Measurements from ENCODE around the gene GFOD1. TPM values are rescaled to one million over a fixed set of nuclear protein-coding genes. Genes with fewer than 3 reads are reported as not detected.
"Not testable (repeated sequence)": the region's sequence is repeated elsewhere in the genome, so short reads cannot be mapped to it uniquely, and the experiment has no call there.

GFOD1 gene
- total and polyA plus RNA-seq, 5 donors, result 30.3 to 81.7 (median 54.0) TPM

DNA sequence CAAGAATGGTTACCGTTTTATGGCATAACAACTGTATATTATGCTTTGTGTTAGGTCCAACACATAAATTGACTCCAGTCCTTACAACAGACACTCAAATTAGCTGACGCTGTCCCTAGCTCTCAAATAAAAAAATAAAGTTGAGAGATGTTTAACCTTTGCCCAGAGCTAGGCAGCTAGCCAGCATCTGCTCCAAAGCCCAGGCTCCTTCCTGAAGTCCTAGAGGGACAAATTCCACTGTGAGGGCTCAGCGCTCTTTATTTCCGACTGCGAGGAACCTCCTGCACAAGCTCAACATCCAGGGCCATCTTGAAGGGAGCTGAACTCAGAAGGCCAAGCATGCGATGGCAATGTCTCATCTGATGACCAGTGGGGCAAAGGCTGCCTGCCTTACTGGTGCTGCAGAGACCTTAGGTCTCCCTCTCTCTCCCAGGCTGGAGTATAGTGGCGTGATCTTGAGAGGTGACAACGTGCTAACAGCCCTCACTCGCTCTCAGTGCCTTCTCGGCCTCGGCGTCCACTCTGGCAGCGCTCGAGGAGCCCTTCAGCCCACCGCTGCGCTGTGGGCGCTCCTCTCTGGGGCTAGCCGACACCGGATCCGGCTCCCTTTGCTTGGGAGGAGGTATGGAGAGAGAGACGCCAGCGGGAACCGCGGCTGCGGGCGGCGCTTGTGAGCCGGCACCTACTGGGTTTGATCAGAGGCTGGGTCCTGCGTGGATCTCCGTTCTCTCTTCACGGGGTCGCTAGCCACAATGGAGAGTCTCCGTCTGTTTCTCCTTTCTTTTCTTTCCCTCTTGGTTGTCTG lies 24.7 kb upstream of the GFOD1 start:
- H3K27me3 ChIP-seq (ENCODE audit: control insufficient read depth, insufficient read depth), result no peaks in the 10 kb centered on the region
- DNase-seq (peak in 2 of 3 donors; percentile 52 to 72), ATAC-seq (peak; percentile 49 to 55)
- peaks cover 1% of the 10 kb centered on the region for H3K4me1 ChIP-seq (ENCODE audit: control insufficient read depth, insufficient read depth, low read length)
- no peaks in the 10 kb centered on the region for H3K9me3 ChIP-seq (ENCODE audit: control insufficient read depth, low read length)
- WGBS, result 70% methylated on average over 33 of the region's 33 CpGs
- no peak overlapping the region for H3K4me3 ChIP-seq (ENCODE audit: low read length)
- intact Hi-C loops (cut with DNase I), result no loop called here
- peak overlapping the region; percentile 11 for H3K27ac ChIP-seq (ENCODE audit: low read length)

DNA sequence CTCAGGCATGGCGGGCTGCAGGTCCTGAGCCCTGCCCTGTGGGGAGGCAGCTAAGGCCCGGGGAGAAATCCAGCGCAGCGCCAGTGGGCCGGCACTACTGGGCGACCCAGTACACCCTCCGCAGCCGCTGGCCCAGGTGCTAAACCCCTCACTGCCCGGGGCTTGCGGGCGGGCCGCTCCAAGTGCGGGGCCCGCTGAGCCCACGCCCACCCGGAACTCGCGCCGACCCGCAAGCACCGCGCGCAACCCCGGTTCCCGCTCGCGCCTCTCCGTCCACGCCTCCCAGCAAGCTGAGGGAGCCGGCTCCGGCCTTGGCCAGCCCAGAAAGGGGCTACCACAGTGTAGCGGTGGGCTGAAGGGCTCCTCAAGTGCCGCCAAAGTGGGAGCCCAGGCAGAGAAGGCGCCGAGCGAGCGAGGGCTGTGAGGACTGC lies 23.8 kb upstream of the GFOD1 start:
- peak in 1 of 3 donors; percentile 57 for DNase-seq
- H3K27me3 ChIP-seq (ENCODE audit: control insufficient read depth, insufficient read depth); H3K4me3 ChIP-seq (ENCODE audit: low read length); H3K9me3 ChIP-seq (ENCODE audit: control insufficient read depth, low read length); intact Hi-C loops (cut with DNase I); ATAC-seq; H3K4me1 ChIP-seq (ENCODE audit: control insufficient read depth, insufficient read depth, low read length): not testable (repeated sequence)
- H3K27ac ChIP-seq (ENCODE audit: low read length), result peak overlapping the region; percentile 24
- 85% methylated on average over 37 of the region's 37 CpGs for WGBS

DNA sequence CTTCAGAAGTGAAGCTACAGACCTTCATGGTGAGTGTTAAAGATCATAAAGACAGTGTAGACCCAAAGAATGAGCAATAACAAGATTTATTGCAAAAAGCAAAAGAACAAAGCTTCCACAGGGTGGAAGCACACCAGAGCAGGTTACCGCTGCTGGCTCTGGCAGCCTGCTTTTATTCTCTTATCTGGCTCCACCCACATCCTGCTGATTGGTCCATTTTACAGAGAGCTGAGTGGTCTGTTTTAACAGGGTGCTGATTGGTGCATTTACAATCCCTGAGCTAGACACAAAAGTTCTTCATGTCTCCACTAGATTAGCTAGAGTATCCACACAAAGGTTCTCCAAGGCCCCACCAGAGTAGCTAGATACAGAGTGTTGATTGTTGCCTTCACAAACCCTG lies 23.0 kb upstream of the GFOD1 start:
- H3K27ac ChIP-seq (ENCODE audit: low read length); H3K4me3 ChIP-seq (ENCODE audit: low read length); ATAC-seq; H3K27me3 ChIP-seq (ENCODE audit: control insufficient read depth, insufficient read depth); intact Hi-C loops (cut with DNase I); H3K4me1 ChIP-seq (ENCODE audit: control insufficient read depth, insufficient read depth, low read length); H3K9me3 ChIP-seq (ENCODE audit: control insufficient read depth, low read length); DNase-seq: not testable (repeated sequence)
- 90% methylated on average over 1 of the region's 1 CpG for WGBS

DNA sequence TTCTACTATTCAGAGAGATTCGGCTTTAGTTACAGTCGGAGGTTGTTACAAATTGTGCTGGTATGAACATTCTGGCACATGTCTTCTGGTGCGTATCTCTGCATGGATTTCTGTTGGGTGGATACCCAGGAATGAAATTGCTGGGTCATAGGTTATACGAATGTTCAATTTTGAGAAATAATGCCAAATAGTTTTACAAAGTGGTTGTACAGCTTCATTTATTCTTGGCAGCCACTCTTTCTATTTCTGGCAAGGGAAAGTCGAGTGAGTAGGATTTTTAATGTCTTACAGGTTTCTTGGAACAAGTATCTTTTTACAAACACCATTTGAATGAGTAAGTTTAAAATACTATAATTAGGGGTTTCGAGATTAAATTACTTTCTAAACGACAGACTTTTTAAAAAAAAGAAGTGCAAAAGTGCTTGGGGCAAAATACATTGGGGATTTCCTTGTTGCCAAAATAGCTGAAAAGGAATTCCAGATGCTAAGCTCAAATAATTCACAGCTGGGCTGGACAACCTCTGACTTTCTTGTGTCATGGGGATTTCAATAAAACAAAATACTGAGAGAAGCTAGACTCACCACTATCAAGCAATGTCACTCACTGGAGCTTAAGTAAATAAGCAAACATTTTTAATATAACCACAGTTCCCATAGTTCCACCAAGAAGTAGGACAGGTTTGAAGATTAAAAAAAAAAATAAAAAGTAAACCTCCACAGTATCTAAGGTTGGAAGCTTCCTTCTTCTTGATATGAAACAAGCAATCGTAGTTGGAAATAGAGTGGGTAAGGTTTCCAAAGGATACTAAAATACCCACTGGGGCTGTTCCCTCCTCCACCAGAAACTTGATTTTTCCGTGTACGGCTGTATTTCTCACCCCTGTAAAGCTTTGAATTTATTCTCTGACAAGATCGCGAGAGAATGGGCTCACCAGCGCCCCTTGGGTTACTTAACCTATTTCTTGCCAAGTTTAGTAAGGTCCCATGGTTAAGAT lies 21.6 kb upstream of the GFOD1 start:
- no peaks in the 10 kb centered on the region for H3K27me3 ChIP-seq (ENCODE audit: control insufficient read depth, insufficient read depth)
- DNase-seq (no peak), ATAC-seq (no peak)
- 44% methylated on average over 13 of the region's 13 CpGs for WGBS
- no peak overlapping the region for H3K27ac ChIP-seq (ENCODE audit: low read length)
- peaks cover 5% of the 10 kb centered on the region for H3K4me1 ChIP-seq (ENCODE audit: control insufficient read depth, insufficient read depth, low read length)
- no peak overlapping the region for H3K4me3 ChIP-seq (ENCODE audit: low read length)
- no peaks in the 10 kb centered on the region for H3K9me3 ChIP-seq (ENCODE audit: control insufficient read depth, low read length)
- intact Hi-C loops (cut with DNase I), result no loop called here

DNA sequence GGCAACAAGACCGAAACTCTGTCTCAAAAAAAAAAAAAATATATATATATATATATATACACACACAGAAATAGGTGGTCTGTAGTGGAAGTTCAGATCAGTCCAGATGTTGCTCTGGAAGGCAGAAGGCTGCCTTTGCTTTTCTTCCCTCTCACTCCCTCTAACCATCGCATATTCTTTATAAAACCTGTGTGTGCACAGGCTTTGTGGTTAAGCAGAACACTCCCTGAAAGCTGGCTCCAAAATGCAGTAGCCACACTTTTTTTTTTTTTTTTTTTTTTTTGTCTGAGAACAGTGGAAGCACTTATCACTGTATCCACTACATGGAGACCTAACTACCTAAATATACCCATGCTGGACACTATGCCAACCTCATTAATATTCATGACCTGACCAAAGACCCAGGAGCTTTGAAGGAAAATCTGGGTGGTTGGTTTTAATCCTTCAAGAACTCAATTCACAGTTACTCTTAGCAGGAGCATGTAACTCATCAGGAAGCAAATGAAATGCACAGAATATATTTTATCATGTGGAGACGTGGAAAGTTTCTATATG lies 20.0 kb upstream of the GFOD1 start:
- no peak for DNase-seq
- Histone ChIP-seq H3K27me3 (ENCODE audit: control insufficient read depth, insufficient read depth) (no peaks in the 10 kb centered on the region), H3K27ac (ENCODE audit: low read length) (no peak overlapping the region), H3K9me3 (ENCODE audit: control insufficient read depth, low read length) (no peaks in the 10 kb centered on the region), H3K4me3 (ENCODE audit: low read length) (no peak overlapping the region), H3K4me1 (ENCODE audit: control insufficient read depth, insufficient read depth, low read length) (peaks cover 5% of the 10 kb centered on the region)
- ATAC-seq, result peak in 1 of 2 donors; percentile 38
- intact Hi-C loops (cut with DNase I), result no loop called here
- WGBS, result 65% methylated on average over 3 of the region's 3 CpGs

DNA sequence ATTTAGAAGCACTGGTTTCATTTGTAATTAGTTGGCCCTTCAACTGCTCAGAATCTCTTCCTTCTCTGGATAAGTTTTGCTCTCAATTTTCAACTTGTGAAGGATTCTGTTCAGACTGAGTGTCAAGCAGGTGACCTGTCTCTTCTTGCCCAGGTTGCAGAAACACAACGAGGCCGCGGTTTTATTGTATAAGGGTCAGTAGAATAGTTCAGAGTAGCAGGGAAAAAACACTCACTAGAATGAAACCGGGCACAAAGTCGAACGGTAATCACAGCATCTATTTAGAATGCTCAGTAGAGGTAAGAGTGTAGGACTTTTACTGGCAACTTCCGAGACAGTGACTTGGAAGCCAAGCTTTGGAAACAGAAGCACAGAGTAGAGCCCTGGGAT lies 17.9 kb upstream of the GFOD1 start:
- ATAC-seq (no peak), DNase-seq (no peak)
- Histone ChIP-seq H3K27ac (ENCODE audit: low read length) (no peak overlapping the region), H3K4me1 (ENCODE audit: control insufficient read depth, insufficient read depth, low read length) (peaks cover 3% of the 10 kb centered on the region), H3K9me3 (ENCODE audit: control insufficient read depth, low read length) (no peaks in the 10 kb centered on the region), H3K27me3 (ENCODE audit: control insufficient read depth, insufficient read depth) (no peaks in the 10 kb centered on the region), H3K4me3 (ENCODE audit: low read length) (no peak overlapping the region)
- intact Hi-C loops (cut with DNase I), result no loop called here
- 91% methylated on average over 7 of the region's 7 CpGs for WGBS

DNA sequence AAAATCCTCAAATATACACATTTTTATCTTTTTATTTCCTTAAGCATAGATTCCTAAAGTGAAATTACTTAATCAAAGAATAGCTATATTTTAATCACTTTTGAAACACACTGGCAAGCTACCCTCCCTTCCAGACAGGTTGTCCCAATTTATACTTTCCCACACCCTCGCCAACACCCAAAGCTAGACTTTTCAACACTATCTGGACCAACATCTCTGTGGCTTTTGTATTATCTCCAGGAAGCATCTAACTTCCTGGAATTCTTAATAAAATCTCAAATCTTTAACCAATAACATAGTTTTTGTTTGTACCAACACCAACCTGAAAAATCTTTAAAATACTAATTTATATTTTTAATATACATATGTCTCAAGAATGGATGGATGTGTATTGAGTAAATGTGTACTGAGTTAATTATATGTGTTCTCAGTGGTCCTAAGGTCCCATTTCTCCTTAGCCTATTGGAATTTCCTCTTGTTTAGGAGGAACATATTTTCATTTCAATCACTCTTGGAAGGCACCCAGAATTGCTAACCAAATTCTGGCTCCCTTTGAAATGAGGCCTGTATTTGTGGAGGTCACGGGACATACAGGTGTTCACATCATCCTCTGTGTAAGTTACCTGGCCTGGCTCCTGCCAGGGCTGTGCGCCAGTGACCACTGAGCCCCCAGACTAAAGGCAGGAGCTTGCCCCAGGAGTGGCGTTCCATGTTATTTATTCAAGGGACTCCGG lies 17.4 kb upstream of the GFOD1 start:
- Histone ChIP-seq H3K9me3 (ENCODE audit: control insufficient read depth, low read length) (no peaks in the 10 kb centered on the region), H3K4me1 (ENCODE audit: control insufficient read depth, insufficient read depth, low read length) (peaks cover 3% of the 10 kb centered on the region), H3K27me3 (ENCODE audit: control insufficient read depth, insufficient read depth) (no peaks in the 10 kb centered on the region), H3K27ac (ENCODE audit: low read length) (peak overlapping the region; percentile 2), H3K4me3 (ENCODE audit: low read length) (no peak overlapping the region)
- DNase-seq, result no peak
- no peak for ATAC-seq
- intact Hi-C loops (cut with DNase I), result no loop called here
- 77% methylated on average over 5 of the region's 5 CpGs for WGBS

DNA sequence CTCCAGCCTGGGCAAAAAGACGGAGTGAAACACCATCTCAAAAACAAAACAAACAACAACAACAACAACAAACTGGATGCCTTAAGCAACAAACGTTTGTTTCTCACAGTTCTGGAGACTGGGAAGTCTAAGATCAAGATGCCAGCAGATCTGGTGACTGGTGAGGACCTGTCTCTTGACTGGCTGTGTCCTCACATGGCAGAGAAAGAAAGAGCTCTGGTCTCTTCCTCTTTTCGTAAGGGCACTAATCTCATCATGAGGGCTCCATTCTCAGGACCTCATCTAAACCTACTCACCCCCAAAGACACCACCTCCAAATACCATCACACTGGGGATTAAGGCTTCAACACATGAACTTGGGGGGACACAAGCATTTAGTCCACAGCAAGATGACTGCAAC lies 13.5 kb upstream of the GFOD1 start:
- ATAC-seq (no peak), DNase-seq (no peak)
- intact Hi-C loops (cut with DNase I), result no loop called here
- no peak overlapping the region for H3K27ac ChIP-seq (ENCODE audit: low read length)
- H3K27me3 ChIP-seq (ENCODE audit: control insufficient read depth, insufficient read depth), result no peaks in the 10 kb centered on the region
- H3K9me3 ChIP-seq (ENCODE audit: control insufficient read depth, low read length), result no peaks in the 10 kb centered on the region
- peaks cover 6% of the 10 kb centered on the region for H3K4me1 ChIP-seq (ENCODE audit: control insufficient read depth, insufficient read depth, low read length)
- no peak overlapping the region for H3K4me3 ChIP-seq (ENCODE audit: low read length)
- WGBS, result 76% methylated on average over 3 of the region's 3 CpGs

DNA sequence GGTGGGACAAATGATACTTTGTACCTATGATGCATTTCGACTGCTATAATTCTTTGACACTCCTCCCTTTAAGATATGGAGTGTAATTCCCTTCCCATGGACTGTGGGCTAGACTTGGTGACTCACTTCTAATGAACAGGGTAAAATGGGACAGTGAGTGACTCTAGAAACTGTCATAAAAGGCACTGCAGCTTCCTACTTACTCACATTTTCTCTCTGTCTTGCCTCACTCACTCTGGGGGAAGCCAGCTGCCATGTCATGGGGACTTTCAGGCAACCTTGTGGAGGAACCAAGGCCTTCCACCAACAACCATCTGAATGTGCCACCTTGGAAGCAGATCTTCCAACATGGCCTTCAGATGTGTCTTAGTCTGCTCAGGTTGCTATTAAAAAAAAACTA lies 12.9 kb upstream of the GFOD1 start:
- Histone ChIP-seq H3K4me1 (ENCODE audit: control insufficient read depth, insufficient read depth, low read length) (peaks cover 2% of the 10 kb centered on the region), H3K9me3 (ENCODE audit: control insufficient read depth, low read length) (no peaks in the 10 kb centered on the region), H3K27ac (ENCODE audit: low read length) (no peak overlapping the region), H3K4me3 (ENCODE audit: low read length) (no peak overlapping the region), H3K27me3 (ENCODE audit: control insufficient read depth, insufficient read depth) (no peaks in the 10 kb centered on the region)
- intact Hi-C loops (cut with DNase I), result no loop called here
- DNase-seq, result no peak
- ATAC-seq, result peak in 1 of 2 donors; percentile 21
- 89% methylated on average over 1 of the region's 1 CpG for WGBS

DNA sequence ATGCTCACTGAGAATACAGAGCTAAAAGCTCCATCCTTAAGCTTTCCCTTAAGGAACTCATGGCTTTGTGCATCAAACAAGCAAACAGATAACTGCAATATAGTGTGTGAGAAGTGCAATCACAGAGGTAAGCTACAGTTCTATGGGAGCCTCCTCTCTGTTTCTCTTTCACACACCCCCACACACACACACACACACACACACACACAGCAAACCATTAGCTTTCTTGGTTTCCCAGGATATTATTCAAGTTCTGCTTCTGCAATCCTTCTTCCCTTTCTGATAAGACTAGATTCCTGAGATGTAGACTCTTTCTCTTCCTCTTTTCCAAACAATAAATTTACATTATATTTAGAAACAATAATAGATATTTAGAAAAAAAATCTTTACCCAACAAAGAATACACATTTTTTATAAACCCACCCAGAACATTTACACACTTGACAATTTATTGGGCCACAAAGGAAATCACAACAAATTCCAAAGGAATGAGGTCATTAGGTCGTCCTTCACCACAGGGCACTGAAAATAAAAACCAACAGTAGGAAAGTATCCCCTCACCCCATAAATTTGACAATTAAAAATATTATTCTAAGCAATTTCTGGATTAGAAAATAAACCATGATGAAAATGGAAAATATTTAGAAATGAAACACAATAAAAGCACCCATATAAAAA lies 9.3 kb upstream of the GFOD1 start:
- Histone ChIP-seq H3K27ac (ENCODE audit: low read length) (peak overlapping the region; percentile 96), H3K4me3 (ENCODE audit: low read length) (no peak overlapping the region), H3K4me1 (ENCODE audit: control insufficient read depth, insufficient read depth, low read length) (peaks cover 7% of the 10 kb centered on the region), H3K27me3 (ENCODE audit: control insufficient read depth, insufficient read depth) (no peaks in the 10 kb centered on the region), H3K9me3 (ENCODE audit: control insufficient read depth, low read length) (no peaks in the 10 kb centered on the region)
- ATAC-seq, result no peak
- intact Hi-C loops (cut with DNase I), result no loop called here
- 36% methylated on average over 1 of the region's 1 CpG for WGBS
- no peak for DNase-seq
